NCI-H2227 (cell line): ENCODE data around the gene KRTAP3-3.
"Not testable (repeated sequence)": the region's sequence is repeated elsewhere in the genome, so short reads cannot be mapped to it uniquely, and the experiment has no call there.

Source experiments
- DNase-seq: peaks from one replicate; lab custom pipeline; 2025; ENCODE audit not compliant: unreplicated experiment; lab: John Stamatoyannopoulos, UW

Gene KRTAP3-3

DNA sequence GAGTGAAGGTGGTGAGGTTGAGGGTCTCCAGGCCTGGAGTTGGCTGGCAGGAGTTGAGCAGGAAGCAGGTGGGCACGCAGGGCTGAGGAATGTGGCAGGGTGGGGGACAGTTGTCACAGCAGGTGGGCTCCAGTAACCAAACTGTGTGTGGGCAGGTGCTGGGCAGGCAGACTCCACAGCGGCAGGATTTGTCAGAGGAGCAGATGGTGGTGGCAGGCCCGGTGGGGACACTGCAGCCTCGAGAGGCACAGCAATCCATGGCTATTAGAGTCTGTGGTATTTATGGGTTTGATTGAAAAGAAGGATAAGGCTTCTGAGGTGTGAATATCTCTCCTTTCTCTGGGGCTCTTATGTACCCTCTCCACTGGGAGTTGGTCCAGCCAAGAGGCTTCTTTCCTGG is at the start of gene KRTAP3-3:
KRTAP3-3 (minus strand) TSS at position 326 of the 400 bp plus-strand sequence; CDS start at position 259, 67 bp downstream.
- DNase-seq: no peak

DNA sequence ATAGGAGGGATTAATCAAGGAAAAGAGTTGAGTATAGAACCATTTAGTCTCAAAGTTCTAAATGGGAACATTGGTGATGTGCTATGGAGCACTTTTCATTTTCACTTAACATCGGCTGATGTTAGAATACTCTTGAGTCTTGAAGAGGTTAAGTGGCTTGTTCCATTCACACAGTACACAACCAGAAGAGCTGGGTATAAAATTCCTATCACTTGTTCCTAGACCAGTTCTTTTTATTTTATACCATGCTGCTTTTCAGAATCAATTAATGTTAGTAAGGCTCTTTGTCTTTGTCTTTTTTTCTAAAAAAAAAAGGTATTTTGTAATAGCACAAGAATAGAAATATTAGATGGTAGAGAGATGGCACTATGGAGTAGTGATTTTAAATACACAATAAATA is 49.0 kb upstream of the KRTAP3-3 start:
- no peak for DNase-seq

- DNase-seq: not testable (repeated sequence)
These were observed 47.0 kb upstream of the KRTAP3-3 start, which contains the start of gene KRTAP1-1 for GRCh38 chr17:41040783-41041571. Gene KRTAP1-1, minus strand, starts transcription at chr17:41041450. Its CDS starts 53 bp downstream, at chr17:41041397.

DNA sequence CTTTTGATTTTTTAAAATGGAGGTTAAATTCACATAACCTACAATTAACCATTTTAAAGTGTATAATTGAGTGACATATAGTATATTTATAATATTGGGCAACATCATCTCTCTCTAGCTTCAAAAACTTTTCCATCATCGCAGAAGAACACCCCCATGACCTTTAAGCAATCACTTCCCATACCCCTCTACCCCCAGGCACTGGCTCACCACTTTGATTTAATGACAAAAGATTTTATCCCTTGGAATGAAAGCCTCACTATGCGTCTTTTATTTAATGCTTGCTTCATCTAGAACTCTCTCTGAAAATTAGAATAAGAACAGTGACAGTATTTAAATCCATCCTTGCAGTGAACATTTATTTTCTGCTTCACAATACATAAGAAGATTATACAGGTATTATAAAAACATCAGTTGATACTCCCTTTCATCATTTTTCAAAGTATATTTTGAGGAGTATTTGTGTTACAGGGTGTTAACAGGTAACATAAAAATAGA is 43.9 kb upstream of the KRTAP3-3 start:
- no peak for DNase-seq

- not testable (repeated sequence) for DNase-seq
These were observed 40.5 kb upstream of the KRTAP3-3 start, which contains the start of gene KRTAP1-3 for GRCh38 chr17:41034346-41034935. Gene KRTAP1-3, minus strand, starts transcription at chr17:41034874. Its CDS starts 53 bp downstream, at chr17:41034821.

DNA sequence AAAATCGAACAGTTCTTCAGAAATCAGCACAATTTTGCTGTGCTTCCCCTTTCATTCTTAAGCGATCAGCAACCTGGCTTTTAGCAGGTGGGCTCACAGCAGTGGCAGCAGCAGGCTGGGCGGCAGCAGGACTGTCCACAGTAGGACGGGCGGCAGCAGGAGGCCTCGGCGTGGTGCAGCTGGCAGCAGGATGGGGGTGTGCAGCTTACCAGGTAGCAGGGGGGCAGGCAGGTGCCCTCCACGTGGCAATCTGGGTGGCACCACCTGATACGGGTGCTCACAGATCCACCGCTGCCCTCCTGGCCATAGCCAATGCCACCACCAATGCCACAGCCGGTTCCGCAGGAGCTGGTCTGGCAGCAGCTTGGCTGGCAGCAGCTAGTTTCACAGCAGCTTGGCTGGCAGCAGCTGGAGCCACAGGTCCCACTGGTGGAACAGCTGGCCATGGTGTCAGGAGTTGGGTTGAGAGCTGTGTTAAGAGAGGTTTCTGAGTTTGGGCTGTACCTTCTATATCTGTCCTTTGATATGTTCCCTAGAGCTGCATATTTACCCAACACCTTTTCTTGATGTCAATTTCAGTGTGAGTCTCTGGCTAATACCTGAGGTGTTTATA is 35.8 kb upstream of the KRTAP3-3 start, which contains the start of gene KRTAP1-4:
KRTAP1-4 (minus strand) TSS at position 563 of the 613 bp plus-strand sequence; CDS start at position 446, 117 bp downstream.
- no peak for DNase-seq

GRCh38 chr17:41026715-41027471 is 32.9 kb upstream of the KRTAP3-3 start, which contains the start of gene KRTAP1-5:
Gene KRTAP1-5, minus strand, starts transcription at chr17:41027208. Its CDS starts 53 bp downstream, at chr17:41027155.
- DNase-seq: no peak

- DNase-seq: no peak
These were observed 30.7 kb upstream of the KRTAP3-3 start for GRCh38 chr17:41024697-41025096.

DNA sequence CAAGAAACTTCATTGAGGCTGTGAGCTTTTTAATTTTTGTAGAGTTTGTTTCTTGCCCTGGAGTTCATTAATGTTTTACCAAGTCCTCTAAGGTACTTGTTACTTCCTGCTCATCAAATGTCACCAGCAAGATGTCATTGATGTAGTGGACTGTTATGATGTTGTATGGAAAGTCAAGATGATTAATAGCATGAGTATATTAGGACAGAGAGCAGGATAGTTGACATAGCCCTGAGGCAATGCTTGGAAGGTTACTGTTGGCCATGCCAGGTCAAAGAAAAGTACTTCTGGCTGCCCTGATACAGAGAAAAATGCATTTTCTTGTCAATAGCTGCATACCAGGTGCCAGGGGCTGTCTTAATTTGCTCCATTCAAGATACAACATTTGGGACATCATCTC is 26.4 kb upstream of the KRTAP3-3 start:
- no peak for DNase-seq

- DNase-seq: no peak
These were observed 25.5 kb upstream of the KRTAP3-3 start for GRCh38 chr17:41019415-41019814.

- DNase-seq: no peak
These were observed 24.6 kb upstream of the KRTAP3-3 start for GRCh38 chr17:41018541-41018940.

DNA sequence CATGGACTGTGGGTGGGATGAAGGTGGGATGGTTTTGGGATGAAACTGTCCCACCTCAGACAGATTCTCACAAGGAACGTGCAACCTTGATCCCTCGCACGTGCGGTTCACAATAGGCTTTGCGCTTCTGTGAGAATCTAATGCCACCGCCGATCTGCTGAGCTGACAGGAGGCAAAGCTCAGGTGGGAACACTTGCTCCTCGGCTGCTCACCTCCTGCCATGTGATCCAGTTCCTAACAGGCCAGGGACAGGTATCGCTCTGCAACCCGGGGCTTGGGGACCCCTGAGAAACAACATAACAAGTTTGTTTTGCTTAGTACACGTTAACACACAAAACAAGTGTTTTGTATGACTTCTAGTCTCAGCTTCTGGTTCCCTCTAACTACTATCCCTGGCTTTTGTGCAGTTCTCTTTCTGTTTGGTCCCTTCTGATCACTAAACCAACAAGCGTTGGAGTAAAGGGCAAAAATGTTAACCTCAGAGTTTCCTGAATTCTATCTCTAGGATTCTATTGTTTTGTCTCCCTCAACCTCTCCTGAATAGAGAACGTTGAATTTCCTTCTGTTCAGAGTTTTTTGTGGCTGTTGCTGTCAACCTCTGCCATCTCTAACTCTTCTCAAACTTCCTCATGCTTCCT is 22.7 kb upstream of the KRTAP3-3 start:
- no peak for DNase-seq

DNA sequence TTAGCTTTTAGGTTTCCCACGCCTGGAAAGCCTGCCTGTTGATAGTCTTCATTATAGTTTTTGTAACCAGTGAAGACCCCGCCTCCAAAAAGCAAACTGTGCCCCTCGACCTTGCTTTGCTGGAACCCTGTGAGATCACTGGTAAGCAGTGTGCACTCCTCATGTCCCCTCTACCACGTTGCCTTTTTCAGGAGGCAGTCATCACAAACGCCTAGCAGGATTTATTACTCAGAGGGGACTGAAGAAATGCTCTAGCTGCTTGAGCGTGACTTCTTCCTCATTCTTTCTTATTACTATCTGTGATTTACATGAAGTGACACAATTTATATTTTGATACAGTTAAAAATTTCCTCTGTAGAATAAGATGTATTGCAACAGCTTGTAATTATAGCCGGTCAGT is 21.5 kb upstream of the KRTAP3-3 start:
- no peak for DNase-seq

DNA sequence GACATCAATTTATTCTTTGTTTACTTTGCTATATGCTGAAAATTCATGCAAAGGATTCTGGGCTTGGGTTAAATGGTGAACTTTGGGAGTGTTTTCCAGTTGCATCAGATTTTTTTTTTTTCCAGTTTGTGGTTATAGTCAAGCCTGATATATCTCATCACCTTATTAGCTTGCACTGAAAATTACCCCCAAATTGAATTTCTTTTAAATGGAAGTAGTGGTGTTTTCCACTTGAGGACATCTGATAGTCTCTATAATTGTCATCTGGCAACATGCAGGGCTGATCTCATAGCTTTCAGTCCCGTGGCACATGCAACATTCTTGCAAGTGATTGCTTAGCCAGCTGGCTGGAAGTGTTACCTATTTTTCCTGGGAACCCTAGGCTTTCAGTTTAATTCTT is 19.6 kb upstream of the KRTAP3-3 start:
- peak; percentile 41 for DNase-seq

- DNase-seq: no peak
These were observed 19.2 kb upstream of the KRTAP3-3 start for GRCh38 chr17:41013181-41013580.

GRCh38 chr17:41012326-41013120 is 18.6 kb upstream of the KRTAP3-3 start:
- DNase-seq: no peak

GRCh38 chr17:41010441-41010840 is 16.5 kb upstream of the KRTAP3-3 start:
- no peak for DNase-seq

GRCh38 chr17:41009936-41010335 is 16.0 kb upstream of the KRTAP3-3 start:
- no peak for DNase-seq

DNA sequence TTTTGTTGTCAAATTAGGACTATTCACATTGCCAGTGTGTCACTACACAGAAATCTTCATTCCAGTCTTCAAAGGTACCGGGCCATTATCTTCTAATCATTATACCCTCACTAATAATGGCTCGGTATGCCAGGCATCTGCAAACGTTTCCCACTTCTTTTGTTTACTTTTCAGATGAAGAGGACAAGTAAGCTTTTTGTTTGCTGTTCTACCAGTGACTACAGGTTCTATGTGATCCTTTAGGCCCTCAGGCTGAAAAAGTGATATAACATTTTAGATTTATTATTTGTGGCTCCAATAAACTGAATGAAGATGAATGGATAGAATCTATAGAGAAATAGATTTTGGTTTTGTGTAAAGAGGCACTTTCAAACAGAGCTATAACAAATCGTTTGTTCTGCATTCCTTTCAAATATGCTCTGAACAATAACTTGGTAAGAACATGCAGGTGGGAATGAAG is 15.4 kb upstream of the KRTAP3-3 start:
- DNase-seq: no peak
